NK-92 (cell line): ENCODE measurements around the gene TBC1D22B.
"Not testable (repeated sequence)": the region's sequence is repeated elsewhere in the genome, so short reads cannot be mapped to it uniquely, and the experiment has no call there.

Source experiments
- DNase-seq: peaks from one replicate; lab custom pipeline; 2025; ENCODE audit not compliant: unreplicated experiment; lab: John Stamatoyannopoulos, UW

Gene TBC1D22B

DNA sequence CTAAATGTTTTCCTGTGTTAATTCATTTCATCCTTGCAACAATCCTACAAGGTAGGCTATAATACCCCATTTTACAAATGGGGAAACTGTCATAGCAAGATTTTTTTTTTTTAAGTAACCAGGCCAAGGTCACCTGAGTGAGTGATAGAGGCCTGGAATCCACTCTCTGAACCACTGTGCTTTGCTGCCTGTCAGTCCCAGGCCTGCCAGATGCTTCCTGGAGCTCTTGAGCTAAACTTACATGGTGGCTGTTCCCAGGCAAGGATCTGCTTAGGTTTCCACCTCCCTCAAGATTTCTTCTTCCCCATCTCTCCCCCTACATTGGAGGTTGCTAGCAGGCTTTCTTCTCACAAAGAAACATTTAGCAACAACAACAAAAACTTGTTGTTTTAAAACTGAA lies 63.5 kb downstream of the TBC1D22B start:
- DNase-seq: no peak

DNA sequence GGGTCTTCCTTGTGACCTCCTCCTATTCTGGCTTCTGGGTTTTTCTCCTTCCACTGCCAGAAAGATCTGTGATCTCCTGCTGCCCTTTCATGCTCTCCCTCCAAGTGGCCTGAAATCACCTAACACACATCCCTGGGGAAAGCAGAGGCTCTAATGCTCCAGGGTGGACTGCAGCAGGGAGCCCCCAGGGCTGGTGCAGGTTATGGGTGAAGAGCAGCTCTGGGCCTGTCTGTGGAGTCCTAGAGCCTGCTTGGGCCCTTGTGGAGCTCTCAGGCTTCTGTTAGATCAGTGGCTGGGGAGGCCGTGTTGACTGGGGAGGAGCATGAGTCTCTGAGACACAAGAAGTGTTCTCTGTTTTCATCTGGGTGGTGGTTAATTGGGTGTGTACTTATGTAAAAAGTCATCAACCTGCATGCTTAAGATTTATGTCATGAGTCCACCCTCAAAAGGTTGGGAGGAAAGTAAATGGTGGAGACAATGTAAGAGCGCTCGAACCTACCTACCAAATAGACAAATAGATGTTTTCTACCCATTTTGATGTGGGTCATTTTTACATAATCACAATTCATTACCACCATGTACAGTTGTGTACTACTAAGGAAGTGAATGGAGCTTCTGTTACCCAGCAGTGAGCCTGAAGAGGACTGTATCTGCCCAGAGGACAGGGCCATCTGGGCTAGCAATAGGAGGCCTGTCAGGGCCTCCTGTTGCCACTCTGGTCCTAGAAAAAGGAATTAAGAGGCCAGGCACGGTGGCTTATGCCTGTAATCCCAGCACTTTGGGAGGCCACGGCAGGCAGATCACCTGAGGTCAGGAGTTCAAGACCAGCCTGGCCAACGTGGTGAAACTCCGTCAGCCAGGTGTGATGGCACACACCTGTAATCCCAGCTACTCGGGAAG lies 64.2 kb downstream of the TBC1D22B start:
- DNase-seq: no peak

DNA sequence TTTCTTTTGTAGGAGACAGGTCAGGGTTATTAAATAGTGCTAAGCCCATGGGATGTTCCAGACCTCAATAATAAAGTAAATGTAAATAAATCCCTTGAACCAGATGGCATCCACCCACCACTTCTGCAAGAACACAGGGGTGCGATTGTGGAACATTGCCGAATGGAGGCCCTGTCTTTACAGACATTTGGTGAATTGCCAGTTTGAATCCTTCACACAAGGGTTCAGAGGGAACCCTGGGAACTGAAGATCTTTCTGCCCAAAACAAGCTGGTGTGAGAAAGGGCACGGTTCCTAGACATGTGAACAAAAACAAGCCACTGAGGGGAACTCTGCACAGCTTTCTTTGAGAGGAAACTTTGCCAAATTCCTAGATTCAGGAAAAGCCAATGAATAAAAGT lies 66.0 kb downstream of the TBC1D22B start:
- DNase-seq: no peak

DNA sequence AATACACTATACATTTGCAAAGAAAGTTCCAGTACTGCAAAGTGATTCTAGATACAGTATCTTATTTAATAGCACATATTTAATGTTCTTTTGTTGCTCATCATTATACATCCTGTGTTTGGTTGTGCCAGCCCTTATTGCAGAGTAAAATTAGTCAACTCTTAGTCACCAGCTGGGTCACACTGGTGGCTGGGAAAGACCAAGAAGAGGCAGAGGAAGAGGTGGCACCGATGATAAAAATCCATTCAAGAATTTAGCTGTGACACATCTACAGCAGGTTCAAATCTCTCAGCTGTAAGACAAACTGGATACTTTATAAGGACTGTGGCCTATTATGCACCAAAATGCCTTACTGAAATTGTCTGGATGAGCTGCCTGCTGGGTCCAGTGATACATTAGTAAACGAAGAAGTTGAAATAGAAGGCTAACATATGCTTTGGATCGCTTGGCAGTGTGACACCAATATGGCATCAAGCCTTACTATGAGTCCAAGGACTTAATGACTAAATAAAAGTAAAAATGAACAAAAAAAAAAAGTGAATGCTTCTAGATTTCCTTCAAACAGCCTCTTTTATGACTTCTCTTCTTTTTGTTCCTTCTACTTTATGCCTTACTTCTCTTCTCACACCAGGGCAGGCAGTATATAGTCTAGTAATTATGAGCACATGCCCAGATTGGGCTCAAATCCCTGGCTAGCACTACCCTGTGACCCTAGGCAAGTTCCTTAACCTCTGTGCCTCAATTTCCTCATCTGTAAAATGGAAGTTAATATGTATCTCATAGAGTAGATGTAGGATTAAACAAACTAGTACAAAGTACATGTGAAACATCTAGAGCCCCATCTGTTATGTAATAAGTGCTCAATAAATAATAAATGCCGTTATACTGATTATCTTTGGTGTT lies 66.8 kb downstream of the TBC1D22B start:
- no peak for DNase-seq

DNA sequence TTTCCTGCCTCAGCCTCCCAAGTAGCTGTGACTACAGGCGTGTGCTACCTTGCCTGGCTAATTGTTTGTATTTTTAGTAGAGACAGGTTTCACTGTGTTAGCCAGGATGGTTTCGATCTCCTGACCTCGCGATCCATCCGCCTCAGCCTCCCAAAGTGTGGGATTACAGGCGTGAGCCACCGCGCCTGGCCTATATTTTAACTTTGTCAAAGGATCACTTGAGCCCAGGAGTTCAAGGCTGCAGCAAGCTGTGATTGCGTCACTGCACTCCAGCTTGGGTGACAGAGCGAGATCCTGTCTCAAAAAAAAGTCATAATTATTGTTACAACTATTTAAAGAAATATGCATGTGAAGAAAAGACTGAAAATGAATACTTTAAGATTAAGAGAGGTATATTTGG lies 72.8 kb downstream of the TBC1D22B start:
- not testable (repeated sequence) for DNase-seq

DNA sequence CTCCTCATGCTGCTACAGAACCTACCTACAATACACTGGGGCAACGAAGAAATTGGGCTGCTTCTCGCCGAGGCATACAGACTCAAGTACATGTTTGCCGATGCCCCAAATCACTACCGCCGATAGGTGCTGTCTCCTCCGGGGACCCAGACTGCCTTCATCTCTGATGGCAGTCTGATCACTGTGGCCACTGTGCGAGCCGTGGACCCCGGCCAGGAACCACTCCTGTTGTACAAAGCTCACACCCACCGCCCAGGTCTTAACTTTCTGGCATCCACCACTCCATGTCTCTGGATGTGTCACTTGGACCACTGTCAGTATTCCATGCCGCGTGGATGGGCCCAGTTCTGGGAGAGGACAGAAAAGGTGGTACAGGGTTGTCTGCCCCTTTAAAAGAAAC lies 73.5 kb downstream of the TBC1D22B start:
- DNase-seq: no peak

DNA sequence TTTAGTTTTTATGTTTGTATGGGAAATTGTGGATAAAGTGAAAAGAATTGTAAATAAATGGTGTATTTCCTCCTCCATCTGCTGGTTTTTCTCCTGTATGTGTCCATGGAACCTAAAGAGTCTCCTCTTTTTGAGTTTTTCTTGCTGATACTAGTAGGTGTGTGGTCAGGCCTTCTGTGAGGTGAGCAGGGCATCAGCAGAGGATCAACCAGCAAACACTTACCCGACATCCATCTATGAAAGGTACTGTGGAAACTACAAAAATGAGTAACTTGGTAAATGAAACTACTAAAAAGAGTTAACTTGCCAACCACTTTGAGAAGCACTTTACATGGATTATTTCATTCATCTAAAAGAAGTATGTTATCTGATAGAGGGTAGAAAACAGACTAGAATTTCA lies 75.3 kb downstream of the TBC1D22B start:
- DNase-seq: no peak

DNA sequence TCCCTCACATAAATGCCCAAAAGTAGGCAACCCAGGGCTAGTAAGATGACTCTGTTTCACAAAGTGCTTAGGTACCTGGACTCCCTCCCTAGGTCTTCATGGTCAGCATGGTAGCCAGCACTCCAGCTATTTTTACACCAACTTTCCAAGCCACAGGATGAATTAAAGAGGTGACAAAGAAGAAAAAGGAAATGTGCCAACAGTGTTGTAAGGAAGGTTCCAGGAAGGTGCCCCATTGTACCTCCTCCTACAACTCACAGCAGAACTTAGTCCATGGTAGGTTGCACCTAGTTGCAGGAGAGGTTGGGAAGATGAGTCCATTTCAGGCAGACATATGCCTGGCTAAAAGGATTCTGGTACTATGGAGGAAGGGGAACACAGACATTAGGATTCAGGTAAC lies 76.5 kb downstream of the TBC1D22B start:
- no peak for DNase-seq

DNA sequence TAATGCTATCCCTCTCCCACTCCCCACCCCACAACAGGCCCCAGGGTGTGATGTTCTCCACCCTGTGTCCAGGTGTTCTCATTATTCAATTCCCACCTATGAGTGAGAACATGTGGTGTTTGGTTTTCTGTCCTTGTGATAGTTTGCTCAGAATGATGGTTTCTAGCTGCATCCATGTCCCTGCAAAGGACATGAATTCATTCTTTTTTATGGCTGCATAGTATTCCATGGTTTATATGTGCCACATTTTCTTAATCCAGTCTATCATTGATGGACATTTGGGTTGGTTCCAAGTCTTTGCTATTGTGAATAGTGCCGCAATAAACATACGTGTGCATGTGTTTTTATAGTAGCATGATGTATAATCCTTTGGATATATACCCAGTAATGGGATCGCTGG lies 80.7 kb downstream of the TBC1D22B start:
- not testable (repeated sequence) for DNase-seq

DNA sequence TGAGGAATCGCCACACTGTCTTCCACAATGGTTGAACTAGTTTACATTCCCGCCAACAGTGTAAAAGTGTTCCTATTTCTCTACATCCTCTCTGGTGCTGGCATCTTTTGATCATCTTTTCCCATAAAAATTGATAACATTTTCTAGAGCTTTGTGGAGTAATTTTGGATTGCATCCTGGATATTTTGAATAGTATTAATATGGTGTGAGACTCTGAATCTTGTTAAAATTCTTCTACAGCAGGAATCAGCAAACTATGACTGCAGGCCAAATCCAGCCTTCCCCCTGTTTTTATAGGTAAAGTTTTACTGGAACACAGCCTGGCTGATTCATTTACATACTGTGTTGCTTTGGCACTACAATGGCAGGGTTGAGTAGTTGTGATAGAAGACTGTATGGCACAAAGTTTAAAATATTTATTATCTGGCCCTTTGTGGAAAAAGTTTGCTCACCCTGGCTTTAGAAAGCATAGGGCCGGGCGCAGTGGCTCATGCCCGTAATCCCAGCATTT lies 81.2 kb downstream of the TBC1D22B start:
- no peak for DNase-seq

DNA sequence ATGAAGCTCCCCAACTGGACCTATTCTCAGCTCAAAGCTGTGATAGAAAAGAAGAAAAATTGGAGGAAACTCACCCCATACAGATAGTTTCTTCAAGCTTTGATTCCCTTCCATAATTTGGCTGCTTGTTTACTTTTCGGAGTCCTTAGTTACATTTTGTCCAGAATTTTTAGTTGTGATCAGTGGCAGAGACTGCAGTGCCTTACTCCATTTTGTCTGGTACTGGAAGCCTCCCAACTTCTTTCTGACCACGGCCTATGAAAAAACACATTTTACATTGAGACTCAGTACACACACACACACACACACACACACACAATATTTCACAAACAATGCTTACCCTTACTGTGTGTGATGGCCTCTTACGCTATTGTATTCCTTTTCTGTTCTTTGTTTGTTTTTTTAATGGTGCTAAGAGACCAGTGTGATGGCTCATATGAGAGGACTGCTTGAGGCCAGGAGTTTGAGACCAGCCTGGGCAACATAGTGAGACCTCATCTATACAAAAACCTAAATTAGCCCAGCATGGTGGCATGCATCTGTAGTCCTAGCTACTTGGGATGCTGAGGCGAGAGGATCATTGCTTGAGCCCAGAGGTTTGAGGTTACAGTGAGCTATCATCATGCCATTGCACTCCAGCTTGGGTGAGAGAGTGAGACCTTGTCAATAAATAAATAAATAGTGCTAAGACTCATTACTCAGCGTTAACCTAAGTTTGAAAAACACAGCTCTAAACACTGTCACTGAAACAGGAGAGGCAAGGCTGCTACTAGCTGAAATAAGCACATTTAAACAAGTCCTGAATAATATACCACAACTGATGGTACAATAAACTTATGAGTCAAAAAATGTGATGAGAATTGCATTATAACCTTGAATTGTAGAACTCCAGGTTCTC lies 82.4 kb downstream of the TBC1D22B start:
- no peak for DNase-seq

DNA sequence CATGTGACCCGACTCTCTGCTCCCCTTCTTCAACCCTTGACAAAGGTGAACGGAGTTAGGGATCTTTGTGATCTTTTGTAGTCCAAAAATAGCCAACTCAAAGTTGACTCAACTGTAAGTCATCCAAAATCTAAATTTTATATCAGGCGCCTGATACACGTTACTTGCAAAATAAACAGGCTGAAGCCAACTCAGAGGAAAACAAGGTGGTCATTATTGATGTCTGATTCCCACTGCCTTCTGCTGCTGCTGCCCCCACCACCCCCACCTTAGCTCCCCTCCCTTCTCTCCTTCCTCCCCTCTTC lies 83.0 kb downstream of the TBC1D22B start:
- DNase-seq: no peak

DNA sequence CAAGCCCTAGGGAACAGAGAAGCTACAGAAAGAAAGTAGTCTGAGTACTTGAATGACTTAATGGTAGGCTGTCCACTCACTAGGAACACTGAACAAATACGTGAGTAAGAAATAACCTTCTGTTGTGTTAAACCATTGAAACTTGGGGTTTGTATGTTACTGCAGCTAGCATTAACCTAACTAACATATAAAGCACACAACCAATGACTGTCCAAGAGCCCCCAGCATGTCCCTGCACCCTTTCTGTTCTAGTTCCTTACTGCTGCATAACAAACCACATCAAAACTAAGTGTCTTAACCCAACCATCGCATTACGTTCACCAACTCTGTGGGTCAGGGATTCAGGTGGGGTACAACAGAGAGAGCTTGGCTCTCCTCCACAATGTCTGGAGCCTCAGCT lies 85.7 kb downstream of the TBC1D22B start:
- DNase-seq: no peak

DNA sequence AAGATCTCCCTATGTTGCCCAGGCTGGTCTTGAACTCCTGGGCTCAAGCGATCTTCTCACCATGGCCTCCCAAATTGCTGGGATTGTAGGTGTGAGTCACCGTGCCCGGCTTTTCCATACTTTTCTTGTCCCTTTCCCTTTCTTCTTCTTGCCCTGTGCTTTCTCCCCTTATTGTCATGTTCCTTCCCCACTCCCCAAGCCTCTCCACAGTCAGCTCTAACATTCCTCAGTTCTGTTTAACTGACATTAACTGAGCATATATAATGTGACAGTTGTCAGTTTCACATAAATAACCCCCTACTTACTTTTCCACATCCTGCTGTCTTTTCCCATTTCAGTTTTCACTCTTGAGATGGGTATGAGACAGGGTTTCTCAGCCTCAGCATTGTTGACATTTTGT lies 86.7 kb downstream of the TBC1D22B start:
- no peak for DNase-seq

DNA sequence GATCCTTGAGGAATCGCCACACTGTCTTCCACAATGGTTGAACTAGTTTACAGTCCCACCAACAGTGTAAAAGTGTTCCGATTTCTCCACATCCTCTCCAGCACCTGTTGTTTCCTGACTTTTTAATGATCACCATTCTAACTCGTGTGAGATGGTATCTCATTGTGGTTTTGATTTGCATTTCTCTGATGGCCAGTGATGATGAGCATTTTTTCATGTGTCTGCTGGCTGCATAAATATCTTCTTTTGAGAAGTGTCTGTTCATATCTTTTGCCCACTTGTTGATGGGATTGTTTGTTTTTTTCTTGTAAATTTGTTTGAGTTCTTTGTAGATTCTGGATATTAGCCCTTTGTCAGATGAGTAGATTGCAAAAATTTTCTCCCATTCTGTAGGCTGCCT lies 88.2 kb downstream of the TBC1D22B start:
- not testable (repeated sequence) for DNase-seq

DNA sequence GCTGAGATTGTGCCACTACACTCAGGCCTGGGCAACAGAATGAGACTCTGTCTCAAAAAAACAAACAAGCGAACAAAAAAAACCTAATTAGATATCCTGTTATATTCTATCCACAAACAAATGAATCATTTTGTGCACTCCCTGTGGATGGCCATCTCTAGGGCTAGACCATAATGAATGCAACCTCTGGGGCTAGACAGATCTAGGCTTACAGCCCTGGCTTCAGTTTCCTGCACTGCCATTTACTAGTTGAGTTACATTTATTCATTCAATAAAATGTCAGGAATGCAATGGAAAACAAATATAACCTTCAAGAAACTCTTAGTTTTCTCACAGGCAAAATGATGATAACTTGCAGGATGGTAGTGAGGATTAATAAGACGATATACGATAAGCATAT lies 89.6 kb downstream of the TBC1D22B start:
- no peak for DNase-seq

DNA sequence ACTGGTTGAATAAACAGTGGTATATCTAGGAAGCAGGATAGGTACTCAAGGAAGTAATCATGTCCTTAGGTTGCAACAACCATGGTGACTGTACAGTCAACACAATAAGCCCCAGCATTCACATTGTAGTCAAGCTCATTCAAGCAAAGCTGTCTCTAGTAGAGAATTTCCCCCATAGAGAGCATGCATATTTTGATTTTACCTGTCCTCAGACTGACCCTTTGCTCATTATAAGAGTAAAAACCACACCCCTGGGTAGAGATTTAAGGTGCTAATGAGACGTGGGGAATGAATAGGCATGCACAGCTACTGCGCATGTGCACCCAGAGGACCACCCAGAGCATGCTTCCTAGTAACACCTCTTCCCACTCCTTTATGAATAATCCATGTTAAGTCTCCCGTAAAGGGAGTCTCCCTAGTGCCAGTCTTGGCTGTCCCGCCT lies 90.1 kb downstream of the TBC1D22B start:
- DNase-seq: no peak

DNA sequence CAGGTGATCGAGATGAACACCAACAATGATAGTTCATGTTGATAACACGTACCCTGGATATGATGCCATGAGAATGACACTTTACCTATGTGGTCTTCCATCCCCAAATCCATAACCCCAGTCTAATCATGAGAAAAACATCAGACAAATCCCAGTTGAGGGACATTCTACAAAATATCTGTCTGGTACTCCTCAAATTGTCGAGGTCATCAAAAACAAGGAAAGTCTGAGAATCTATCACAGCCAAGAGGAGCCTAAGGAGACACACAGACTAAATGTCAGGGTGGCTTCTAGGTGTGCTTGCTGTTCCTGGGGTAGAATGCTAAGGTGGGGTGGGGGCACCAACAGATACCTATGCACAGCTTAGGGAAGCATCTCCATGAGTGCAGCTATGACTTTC lies 93.5 kb downstream of the TBC1D22B start:
- DNase-seq: no peak

DNA sequence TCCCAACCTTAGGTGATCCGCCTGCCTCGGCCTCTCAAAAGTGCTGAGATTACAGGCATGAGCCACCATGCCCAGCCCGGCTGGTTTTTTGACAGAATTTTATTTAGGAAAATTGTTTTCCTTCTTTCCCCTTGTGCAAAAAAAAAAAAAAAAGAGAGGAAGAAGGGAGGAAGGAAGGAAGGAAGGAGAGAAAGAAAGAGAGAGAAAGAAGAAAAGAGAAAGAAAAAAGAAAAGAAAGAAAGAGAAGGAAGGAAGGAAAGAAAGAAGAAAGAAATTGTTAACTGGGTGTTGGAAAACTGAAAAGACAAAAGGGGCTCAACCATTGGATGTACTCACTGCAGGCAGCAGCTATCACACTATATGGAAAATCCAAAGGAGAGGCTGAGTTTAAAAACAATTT lies 94.8 kb downstream of the TBC1D22B start:
- no peak for DNase-seq

DNA sequence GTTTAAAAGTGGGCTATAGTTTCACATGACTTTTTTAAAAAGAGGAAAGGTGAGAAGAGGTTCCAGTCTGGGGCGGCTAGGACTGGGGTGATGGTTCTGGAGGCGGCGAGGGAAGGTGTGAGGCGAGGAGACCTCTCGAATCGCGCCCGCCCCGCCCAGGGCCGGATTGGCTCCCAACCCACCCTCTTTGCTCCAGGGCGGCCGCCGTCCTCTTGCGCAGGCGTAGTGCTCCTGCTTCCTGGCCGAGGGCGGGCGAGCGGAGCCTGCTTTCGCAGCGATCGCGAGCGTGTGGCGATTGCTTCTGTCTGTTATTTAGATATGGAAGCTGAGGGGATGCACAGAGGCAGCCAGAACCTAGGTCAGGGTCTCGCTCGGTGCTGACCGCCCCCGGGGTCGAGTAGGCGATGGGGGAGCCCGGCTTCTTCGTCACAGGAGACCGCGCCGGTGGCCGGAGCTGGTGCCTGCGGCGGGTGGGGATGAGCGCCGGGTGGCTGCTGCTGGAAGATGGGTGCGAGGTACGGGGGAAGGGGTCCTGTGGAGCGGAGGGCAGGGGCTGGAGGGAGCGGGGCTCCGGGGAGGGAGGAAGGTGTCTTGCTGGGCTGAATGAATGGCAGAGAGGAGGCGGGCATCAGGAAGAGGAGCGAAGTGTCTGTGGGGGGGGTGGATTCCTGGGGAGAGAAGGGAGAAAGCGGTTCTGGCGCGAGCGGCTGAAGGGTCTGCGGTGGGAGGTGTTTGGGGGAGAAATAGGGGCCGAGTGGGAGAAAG lies 96.4 kb downstream of the TBC1D22B start, which contains the start of gene RNF8:
RNF8 (plus strand) TSS at position 223 of the 765 bp plus-strand sequence; CDS start at position 405, 182 bp downstream.
- DNase-seq: no peak
